Stomach (tissue), 9 donors: Measurements from ENCODE around the gene GTF2H2C. TPM values are rescaled to one million over a fixed set of nuclear protein-coding genes. Genes with fewer than 3 reads are reported as not detected.
A peak's percentile ranks its signal among the peaks of the same experiment; 100 is the strongest.

ENCODE experiments used
- DNase-seq, 2 donors: peaks; one replicate each; pipeline versions ENCODE4 v3.0.0 to v3.0.0-alpha.2; 2013 to 2019
- H3K27ac ChIP-seq, 5 donors: fragments of 200-600 bp in 4 of 5; sonication (generic) in 4 of 5; one replicate each; pipeline ENCODE4 v1.5.1; 2013 to 2019; ENCODE audit warnings: mild to moderate bottlenecking in 1 of 5, moderate library complexity in 1 of 5
- H3K27me3 ChIP-seq, 3 donors: fragments of 200-600 bp; sonication (generic); one replicate each; pipeline ENCODE4 v1.5.1; 2017 to 2019; ENCODE audit warnings: mixed run types in 1 of 3
- H3K36me3 ChIP-seq, 4 donors: fragments of 200-600 bp; sonication (generic); 1 replicate in 3 of 4; 2 replicates in 1 of 4; pipeline ENCODE4 v1.5.1; 2016 to 2019
- H3K4me1 ChIP-seq, 4 donors: fragments of 200-600 bp; sonication (generic); one replicate each; pipeline ENCODE4 v1.5.1; 2016 to 2019
- H3K4me3 ChIP-seq, 4 donors: fragments of 200-600 bp; sonication (generic) in 3 of 4; one replicate each; pipeline ENCODE4 v1.5.1; 2016 to 2019; ENCODE audit warnings: mild to moderate bottlenecking in 1 of 4
- H3K9me3 ChIP-seq, 4 donors: fragments of 200-600 bp; sonication (generic); one replicate each; pipeline ENCODE4 v1.5.1; 2016 to 2019
- CTCF ChIP-seq, 7 experiments: fragments of 450-650 bp in 4 of 7; fragments of 200-600 bp in 3 of 7; sonication (generic) in 3 of 7; IDR thresholded peaks; one replicate each; pipeline ENCODE4 v1.5.1; 2016 to 2019; ENCODE audit warnings: antibody characterized with exemption in 7 of 7, control low read depth in 2 of 7, mild to moderate bottlenecking in 1 of 7
- EP300 ChIP-seq: sonication (generic); formaldehyde crosslinking; IDR thresholded peaks from one replicate; pipeline ENCODE4 v1.6.1; 2017; ENCODE audit warnings: antibody characterized with exemption
- POLR2A ChIP-seq, 4 donors: fragments of 450-650 bp; IDR thresholded peaks; one replicate each; pipeline ENCODE4 v1.6.1; 2016; ENCODE audit warnings: antibody characterized with exemption in 4 of 4, control low read depth in 2 of 4, mild to moderate bottlenecking in 1 of 4, moderate library complexity in 1 of 4
- POLR2AphosphoS5 ChIP-seq, 3 donors: sonication (generic); formaldehyde crosslinking; IDR thresholded peaks; one replicate each; pipeline ENCODE4 v1.6.1; 2016; ENCODE audit warnings: antibody characterized with exemption in 3 of 3
- WGBS, 5 donors: extraction: QIAGEN DNeasy Blood & Tissue Kit in 3 of 5; methylation state at CpG; one replicate each; pipeline versions ENCODE4 v1.1.5 to v1.1.7; 2013 to 2018; 5-methylcytosine and 5-hydroxymethylcytosine counted together
- intact Hi-C: fragments of 100-400 bp; cut with DNase I; formaldehyde crosslinking; loops from one replicate; pipeline ENCODE4 v1.15.1; 2023; ENCODE audit warnings: low total_unique reads
- polyA plus RNA-seq, 3 donors: library from polyadenylated mRNA; stranded (reverse); fragments of 200-250 nt; gene quantifications; one replicate each; pipeline ENCODE4 v1.2.3, GENCODE V29; 2013
- total RNA-seq, 5 donors: library from RNA; depleted of rRNA; stranded (reverse); fragments of >200 nt; gene quantifications; one replicate each; pipeline versions ENCODE4 v1.1.0 to v1.2.3, GENCODE V29; 2014 to 2016
- donor health status: healthy with polysubstance abuse.
- donor health status: Bipolar disorder and iron deficiency.
- donor health status: healthy.

Gene GTF2H2C
- total and polyA plus RNA-seq, 8 donors: 4.7 to 55.1 (median 11.9) TPM

GRCh38 chr5:69526660-69527059, 33.3 kb upstream of the GTF2H2C start:
- H3K4me1 ChIP-seq: peaks cover 17 to 46% (median 30%) of the 10 kb centered on the region in 4 donors

GRCh38 chr5:69527128-69527770, 32.7 kb upstream of the GTF2H2C start:
- peak in 1 of 2 donors; percentile 36 for DNase-seq
- H3K4me3 ChIP-seq: no peak overlapping the region

More at GRCh38 chr5:69526660-69527059, 33.3 kb upstream of the GTF2H2C start:
- no peaks in the 10 kb centered on the region for H3K9me3 ChIP-seq
- H3K36me3 ChIP-seq: peaks cover 0 to 5% (median 2%) of the 10 kb centered on the region in 4 donors
- no peaks in the 10 kb centered on the region for H3K27me3 ChIP-seq
- intact Hi-C loops: no loop called here
- 90 to 93% (median 91%) methylated on average over 9 of the region's 9 CpGs for WGBS, 5 donors
- TF ChIP-seq EP300 (no peak), POLR2A (IDR thresholded peaks at IDR 0.05) (no peak), POLR2AphosphoS5 (IDR thresholded peaks at IDR 0.05) (no peak), CTCF (IDR thresholded peaks at IDR 0.05) (no peak)
- H3K4me3 ChIP-seq: no peak overlapping the region
- DNase-seq: no peak
- H3K27ac ChIP-seq: peak overlapping the region in 3 of 5 donors; percentile 10 to 60 (median 30)

GRCh38 chr5:69528035-69528434, 32.0 kb upstream of the GTF2H2C start:
- no peaks in the 10 kb centered on the region for H3K9me3 ChIP-seq
- peaks cover 22 to 48% (median 30%) of the 10 kb centered on the region in 4 donors for H3K4me1 ChIP-seq
- H3K36me3 ChIP-seq: peaks cover 0 to 5% (median 2%) of the 10 kb centered on the region in 4 donors
- WGBS, 5 donors: 44 to 54% (median 51%) methylated on average over 5 of the region's 5 CpGs
- no peak for TF ChIP-seq EP300
- no peak for TF ChIP-seq POLR2AphosphoS5 (IDR thresholded peaks at IDR 0.05)
- no peak for TF ChIP-seq CTCF (IDR thresholded peaks at IDR 0.05)
- TF ChIP-seq POLR2A (IDR thresholded peaks at IDR 0.05): no peak
- no peaks in the 10 kb centered on the region for H3K27me3 ChIP-seq
- intact Hi-C loops: no loop called here
- H3K27ac ChIP-seq: peak overlapping the region in 3 of 5 donors; percentile 10 to 60 (median 14)
- peak in 1 of 2 donors; percentile 69 for DNase-seq
- H3K4me3 ChIP-seq: no peak overlapping the region

More at GRCh38 chr5:69527128-69527770, 32.7 kb upstream of the GTF2H2C start:
- Histone ChIP-seq H3K27ac (peak overlapping the region in 4 of 5 donors; percentile 10 to 65 (median 37)), H3K4me1 (peaks cover 22 to 47% (median 29%) of the 10 kb centered on the region in 4 donors), H3K9me3 (no peaks in the 10 kb centered on the region), H3K36me3 (peaks cover 0 to 5% (median 2%) of the 10 kb centered on the region in 4 donors), H3K27me3 (no peaks in the 10 kb centered on the region)
- 53 to 77% (median 61%) methylated on average over 7 of the region's 7 CpGs for WGBS, 5 donors
- intact Hi-C loops: no loop called here
- no peak for TF ChIP-seq CTCF (IDR thresholded peaks at IDR 0.05)
- no peak for TF ChIP-seq EP300
- TF ChIP-seq POLR2AphosphoS5 (IDR thresholded peaks at IDR 0.05): no peak
- TF ChIP-seq POLR2A (IDR thresholded peaks at IDR 0.05): no peak

GRCh38 chr5:69528609-69529008, 31.4 kb upstream of the GTF2H2C start:
- H3K27ac ChIP-seq: peak overlapping the region in 3 of 5 donors; percentile 6 to 60 (median 32)
- DNase-seq: no peak
- peaks cover 22 to 54% (median 30%) of the 10 kb centered on the region in 4 donors for H3K4me1 ChIP-seq
- no peaks in the 10 kb centered on the region for H3K27me3 ChIP-seq
- peaks cover 0 to 5% (median 2%) of the 10 kb centered on the region in 4 donors for H3K36me3 ChIP-seq
- H3K9me3 ChIP-seq: no peaks in the 10 kb centered on the region
- WGBS, 5 donors: 55 to 90% (median 77%) methylated on average over 4 of the region's 4 CpGs
- TF ChIP-seq CTCF (IDR thresholded peaks at IDR 0.05) (no peak), EP300 (no peak), POLR2AphosphoS5 (IDR thresholded peaks at IDR 0.05) (no peak), POLR2A (IDR thresholded peaks at IDR 0.05) (no peak)
- H3K4me3 ChIP-seq: no peak overlapping the region
- intact Hi-C loops: no loop called here
